PC-3 (cell line): ENCODE results near the gene CHST11.

ENCODE experiments used
- CTCF ChIP-seq: fragments of 300-600 bp; sonication (generic); conservative IDR thresholded peaks from 2 replicates; pipeline ENCODE4 v1.5.1; 2017; ENCODE audit warnings: antibody characterized with exemption, low read depth, mild to moderate bottlenecking, low read length
- EZH2phosphoT487 ChIP-seq: fragments of 300-600 bp; sonication (generic); IDR thresholded peaks from 2 replicates; pipeline ENCODE4 v1.6.1; 2018; ENCODE audit warnings: mild to moderate bottlenecking, antibody characterized with exemption, low read length, borderline replicate concordance

DNA sequence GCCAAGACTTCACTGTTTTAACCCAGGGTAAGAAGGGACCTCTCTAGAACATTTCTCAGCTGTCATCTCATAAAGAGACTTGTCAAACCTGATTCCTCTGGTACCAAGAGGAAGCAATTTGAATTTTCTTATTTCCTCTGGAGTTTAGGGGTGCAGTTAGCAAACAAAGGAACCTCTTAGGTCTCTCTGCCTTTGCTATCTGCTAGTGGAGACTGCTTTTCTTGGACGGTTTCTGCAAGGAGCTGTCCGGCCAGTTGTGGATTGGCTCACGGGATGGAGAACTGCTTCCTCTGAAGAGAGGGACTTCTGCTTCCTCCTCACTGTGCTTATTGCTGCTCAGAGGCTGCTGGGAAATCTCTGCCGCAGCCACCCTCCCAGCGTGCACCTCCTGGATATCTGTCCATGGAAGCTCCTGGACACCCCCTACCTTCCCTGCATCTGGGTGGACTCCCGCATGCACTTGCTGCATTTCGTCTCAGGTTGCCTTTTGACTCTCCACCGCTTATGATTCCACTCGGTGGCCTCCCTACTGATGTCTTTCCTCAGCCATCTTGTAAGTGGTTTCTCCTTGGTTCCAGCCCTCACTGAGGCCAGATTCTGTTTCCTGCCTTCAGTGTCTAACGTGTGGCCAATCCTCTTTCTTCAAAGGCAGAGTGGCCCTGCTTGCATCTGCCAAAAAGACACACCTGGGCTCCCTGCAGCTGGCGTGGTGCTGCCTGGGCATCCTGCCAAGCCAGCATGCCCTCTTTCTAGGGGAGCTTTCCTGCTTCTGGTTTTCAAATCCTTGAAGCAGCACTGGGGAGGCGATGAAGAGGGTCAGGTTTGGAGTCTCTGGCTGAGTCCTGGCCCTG is 187.3 kb downstream of the CHST11 start:
- TF ChIP-seq CTCF (no peak), EZH2phosphoT487 (no peak)
